NCI-H510A (cell line): ENCODE measurements around the gene ABO.
"Not testable (repeated sequence)": the region's sequence is repeated elsewhere in the genome, so short reads cannot be mapped to it uniquely, and the experiment has no call there.

ENCODE experiments used
- DNase-seq: peaks from one replicate; lab custom pipeline; 2025; lab: John Stamatoyannopoulos, UW

The ABO gene

GRCh38 chr9:133290751-133291302, 15.8 kb upstream of the ABO start:
- no peak for DNase-seq

- DNase-seq, result no peak
Observed at GRCh38 chr9:133286523-133286922, 11.5 kb upstream of the ABO start.

- no peak for DNase-seq
Observed at GRCh38 chr9:133285252-133285775, 10.3 kb upstream of the ABO start.

DNA sequence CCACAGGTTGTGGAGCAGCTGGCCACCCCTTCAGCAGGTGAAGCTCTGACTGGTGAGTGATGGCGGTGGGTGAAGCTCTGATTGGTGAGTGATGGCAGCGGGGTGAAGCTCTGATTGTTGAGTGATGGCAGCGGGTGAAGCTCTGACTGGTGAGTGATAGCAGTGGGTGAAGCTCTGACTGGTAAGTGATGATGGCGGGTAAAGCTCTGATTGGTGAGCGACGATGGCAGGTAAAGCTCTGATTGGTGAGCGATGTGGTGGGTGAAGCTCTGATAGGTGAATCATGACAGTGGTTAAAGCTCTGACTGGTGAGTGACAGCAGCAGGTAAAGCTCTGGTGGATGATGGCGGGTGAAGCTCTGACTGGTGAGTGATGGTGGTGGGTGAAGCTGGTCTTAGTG, 9.4 kb upstream of the ABO start:
- no peak for DNase-seq

- DNase-seq, result not testable (repeated sequence)
Observed at GRCh38 chr9:133283255-133284032, 8.4 kb upstream of the ABO start.

- no peak for DNase-seq
Observed at GRCh38 chr9:133282464-133283238, 7.7 kb upstream of the ABO start.

GRCh38 chr9:133280392-133280791, 5.4 kb upstream of the ABO start:
- DNase-seq, result no peak

GRCh38 chr9:133278161-133279114, 3.4 kb upstream of the ABO start:
- DNase-seq, result no peak

DNA sequence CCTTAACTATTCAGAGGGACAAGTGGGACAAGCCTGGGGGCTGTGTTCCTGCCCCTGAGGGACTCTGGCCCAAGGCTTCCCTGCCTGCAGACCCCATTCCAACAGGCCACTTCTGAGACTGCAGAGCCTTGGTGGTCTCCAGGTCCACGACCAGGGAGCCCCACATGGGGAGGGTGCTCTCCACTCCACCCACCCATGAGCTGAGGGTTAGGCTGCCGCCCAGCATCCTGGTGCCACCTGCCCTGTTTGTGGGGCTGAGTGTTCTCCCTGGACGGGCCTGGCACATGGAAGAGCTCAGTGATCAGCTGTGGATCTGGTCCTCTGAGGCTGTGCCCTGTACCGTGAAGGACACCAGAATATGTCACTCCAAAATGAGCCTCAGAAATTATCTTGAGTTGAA, 2.5 kb upstream of the ABO start:
- DNase-seq, result no peak

GRCh38 chr9:133276923-133277322, 1.9 kb upstream of the ABO start:
- no peak for DNase-seq

DNA sequence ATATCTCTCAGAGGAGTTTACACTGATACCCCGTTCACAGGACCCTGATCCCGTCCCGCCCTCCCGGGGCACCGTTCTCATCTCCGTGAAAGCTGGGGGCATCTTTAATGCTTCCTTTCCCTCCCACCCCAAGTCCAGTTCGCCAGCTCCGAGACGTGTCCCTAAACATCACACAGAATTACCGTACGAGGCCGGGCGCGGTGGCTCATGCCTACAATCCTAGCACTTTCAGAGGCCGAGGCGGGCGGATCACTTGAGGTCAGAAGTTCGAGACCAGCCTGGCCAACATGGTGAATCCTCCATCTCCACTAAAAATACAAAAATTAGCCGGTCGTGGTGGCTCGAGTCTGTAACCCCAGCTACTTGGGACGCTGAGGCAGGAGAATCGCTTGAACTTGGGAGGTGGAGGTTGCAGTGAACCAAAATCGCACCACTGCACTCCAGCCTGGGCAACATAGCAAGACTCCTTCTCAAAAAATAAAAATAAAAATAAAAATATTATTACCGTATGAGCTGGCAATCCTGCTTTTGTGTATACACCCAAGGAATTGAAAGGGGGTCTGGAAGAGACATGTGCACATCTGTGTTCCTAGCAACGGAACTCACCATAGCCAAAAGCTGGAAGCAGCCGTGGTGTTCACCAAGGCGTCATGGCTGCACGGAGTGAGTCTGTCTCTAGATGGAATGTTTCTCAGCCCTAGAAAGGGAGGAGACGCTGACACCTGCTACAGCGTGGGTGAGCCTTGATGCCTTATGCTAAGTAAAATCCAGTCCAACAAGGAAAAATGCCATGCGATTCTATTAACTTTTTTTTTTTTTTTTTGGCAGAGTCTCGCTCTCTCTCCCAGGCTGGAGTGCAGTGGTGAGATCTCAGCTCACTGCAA, 1.2 kb upstream of the ABO start:
- DNase-seq, result no peak

DNA sequence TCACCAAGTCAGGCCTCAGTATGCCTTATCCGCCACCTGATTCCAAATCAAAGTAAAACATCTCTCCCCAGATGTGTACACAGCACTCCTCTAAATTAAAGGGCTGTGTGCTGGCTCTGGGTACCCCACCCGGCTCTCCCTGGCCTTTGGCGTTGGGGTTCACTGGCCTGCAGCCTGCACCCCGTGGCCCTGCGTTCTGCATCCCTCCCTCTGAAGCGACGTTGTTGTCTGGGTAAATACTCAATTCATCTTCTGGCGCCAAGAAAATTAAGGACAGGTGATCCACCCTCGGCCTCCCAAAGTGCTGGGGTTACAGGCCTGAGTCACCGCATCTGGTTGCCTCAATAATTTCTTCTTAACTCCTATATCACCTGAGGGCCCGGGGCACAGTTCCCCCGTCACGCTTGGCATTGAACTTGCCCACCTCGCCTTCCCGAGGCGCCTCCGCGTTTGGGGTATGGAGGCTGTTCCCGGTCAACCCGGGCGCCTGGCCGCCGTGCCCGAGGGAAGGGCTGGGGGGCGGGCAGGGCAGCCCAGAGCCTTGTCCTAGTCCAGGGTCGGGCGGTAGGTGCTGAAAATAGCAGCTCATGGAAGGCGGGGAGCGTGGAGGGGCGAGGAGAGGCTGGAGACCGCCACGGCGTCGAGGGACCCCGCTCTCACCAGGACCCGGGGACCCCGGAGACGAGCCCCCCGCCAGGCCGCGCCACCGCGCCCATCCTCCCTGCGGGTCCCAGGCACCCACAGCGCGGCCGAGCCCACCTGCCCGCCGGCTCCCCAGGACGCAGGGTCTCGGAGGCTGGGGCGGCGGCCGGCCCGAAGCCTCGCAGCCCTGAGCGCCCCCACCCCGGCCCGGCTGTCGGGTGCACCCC, 531 bp downstream of the ABO start:
- no peak for DNase-seq

- no peak for DNase-seq
Observed at GRCh38 chr9:133273819-133274218, 1.2 kb downstream of the ABO start.

DNA sequence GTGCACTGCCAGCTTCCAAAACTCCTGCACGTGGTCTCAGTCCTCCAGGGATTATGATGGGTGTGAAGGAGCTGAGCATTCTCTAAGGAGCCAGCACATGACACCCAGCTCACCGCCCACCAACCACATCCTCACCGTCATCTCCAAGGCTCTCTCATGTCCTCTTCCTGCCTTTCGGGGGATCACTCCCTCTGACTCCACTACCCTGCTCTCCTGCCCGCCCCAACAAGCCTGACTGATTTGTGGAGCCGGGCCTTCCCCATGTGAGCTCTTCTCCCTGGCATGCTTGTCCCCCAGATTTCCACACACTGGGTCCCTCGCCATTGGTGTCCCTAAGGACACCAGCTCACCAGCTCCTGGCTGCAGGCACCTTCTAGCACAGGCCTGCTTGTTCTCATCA, 1.9 kb downstream of the ABO start:
- DNase-seq, result no peak

- DNase-seq, result no peak
Observed at GRCh38 chr9:133269537-133270362, 5.3 kb downstream of the ABO start.

GRCh38 chr9:133269136-133269535, 5.9 kb downstream of the ABO start:
- not testable (repeated sequence) for DNase-seq

DNA sequence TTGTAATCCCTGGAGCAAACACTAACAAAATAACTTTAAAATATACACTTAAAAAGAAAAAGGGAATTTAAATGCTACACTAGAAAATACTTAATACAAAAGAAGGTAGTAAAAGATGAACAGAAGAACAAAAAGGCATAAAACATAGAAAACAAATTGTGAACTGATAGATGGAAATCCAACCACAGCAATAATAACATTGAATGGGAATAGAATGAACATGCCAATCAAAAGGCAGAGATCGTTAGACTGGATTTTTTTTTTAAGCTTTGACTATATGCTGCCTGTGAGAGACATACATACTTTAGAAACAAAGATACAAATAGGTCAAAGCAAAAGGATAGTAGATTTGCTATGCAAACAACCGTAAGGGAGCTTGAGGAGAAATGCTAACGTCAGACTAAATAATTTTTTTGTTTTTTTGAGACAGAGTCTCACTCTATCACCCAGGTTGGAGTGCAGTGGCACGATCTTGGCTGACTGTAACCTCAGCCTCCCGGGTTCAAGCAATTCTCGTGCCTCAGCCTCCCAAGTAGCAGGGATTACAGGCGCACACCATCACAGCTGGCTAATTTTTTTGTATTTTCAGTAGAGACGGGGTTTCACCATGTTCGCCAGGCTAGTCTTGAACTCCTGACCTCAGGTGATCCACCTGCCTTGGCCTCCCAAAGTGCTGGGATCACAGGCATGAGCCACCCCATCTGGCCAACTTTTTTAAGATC, 6.5 kb downstream of the ABO start:
- no peak for DNase-seq

- no peak for DNase-seq
Observed at GRCh38 chr9:133264235-133264764, 10.7 kb downstream of the ABO start.
